Renal cortex interstitium (tissue), 11 donors: ENCODE measurements around the gene PERM1. TPM values are rescaled to one million over a fixed set of nuclear protein-coding genes. Genes with fewer than 3 reads are reported as not detected.
"Not testable (repeated sequence)": the region's sequence is repeated elsewhere in the genome, so short reads cannot be mapped to it uniquely, and the experiment has no call there.

Experiments
- DNase-seq, 11 donors: peaks; one replicate each; pipeline ENCODE4 v3.0.0-alpha.2; 2013; ENCODE audit warnings: low read depth in 9 of 11, low spot score in 4 of 11; ENCODE audit errors: extremely low read depth in 1 of 11
- polyA plus RNA-seq, 3 donors: library from polyadenylated mRNA; unstranded; fragments of 120-200 nt; gene quantifications; one replicate each; pipeline ENCODE4 v1.2.1, GENCODE V29; 2013; ENCODE audit not compliant: insufficient read length in 3 of 3

Gene PERM1
- polyA plus RNA-seq, 3 donors: 0.13 to 0.14 TPM; not detected in 1

DNA sequence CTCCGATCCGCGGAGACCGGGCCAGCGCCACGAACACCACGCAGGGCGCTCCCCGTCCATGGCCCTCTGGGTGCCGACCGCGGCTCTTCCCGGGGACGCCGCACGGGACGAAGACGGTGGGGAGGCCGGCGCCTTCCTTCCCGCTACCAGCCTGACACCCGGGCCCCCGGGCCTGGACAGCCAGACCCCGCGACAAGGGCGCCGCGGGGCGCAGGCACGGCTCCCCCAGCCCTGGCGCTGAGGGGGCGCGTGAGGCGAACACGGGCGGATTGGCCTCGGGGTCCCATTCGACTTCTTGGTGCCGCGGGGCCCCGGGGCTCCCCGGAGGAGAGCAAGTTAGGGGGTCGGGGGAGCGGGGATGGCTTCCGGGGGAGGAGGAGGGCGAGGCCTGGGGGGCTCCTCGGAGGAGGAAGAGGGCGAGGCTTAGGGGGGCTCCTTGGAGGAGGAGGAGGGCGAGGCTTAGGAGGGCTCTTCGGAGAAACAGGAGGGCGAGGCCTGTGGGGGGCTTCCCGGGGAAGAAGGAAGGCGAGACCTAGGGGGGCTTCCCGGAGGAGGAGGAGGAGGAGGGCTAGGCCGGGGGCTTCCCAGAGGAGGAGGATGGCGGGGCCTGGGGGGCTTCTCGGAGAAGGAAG is 22.0 kb downstream of the PERM1 start:
- no peak for DNase-seq

GRCh38 chr1:958823-959730 is 22.8 kb downstream of the PERM1 start, which contains the start of gene NOC2L:
TSS of gene NOC2L (minus strand) at chr1:959256. CDS start at chr1:959240, 16 bp downstream.
- peak in 8 of 11 donors; percentile 73 to 88 (median 86) for DNase-seq

GRCh38 chr1:956636-957035 is 25.3 kb downstream of the PERM1 start:
- no peak for DNase-seq

GRCh38 chr1:955474-955873 is 26.4 kb downstream of the PERM1 start:
- DNase-seq: no peak

- DNase-seq: no peak
Measured at GRCh38 chr1:954927-955326, 27.0 kb downstream of the PERM1 start.

DNA sequence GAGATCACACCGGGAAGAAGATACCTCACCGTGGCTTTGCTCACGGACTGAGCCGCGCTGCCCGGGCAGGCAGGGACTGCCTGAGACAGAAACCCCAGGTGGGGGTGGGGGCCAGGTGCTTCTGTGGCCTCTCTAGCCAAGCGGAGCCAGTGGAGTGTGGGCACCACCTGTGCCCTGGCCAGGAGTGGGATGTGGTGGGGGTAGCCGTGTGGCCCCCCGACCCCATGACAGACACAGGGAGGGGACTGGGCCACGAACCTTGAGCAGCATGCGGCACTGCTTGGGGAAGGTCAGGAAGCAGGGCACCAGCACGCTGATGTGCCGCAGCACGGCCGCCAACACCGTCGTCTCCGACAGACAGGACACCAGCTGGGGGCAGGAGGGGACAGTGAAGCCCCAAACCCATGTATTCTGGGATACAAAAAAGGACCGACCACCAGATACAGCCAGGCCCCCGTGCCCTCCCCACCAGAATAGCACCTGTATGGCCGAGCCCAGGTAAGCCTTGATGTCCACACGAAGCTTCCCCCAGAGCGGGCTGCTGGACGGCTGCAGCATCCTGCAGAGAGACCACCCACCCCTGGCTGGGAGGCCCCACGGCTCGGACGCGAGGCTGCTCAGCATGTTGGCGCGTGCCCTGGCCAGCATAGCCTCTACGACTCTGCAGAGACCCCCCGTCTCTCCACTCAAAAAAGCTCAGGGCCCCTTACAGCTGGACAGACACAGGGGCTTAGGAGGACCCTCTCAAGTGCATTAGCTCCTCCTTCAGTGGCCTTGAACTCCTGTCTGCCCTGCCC is 28.2 kb downstream of the PERM1 start:
- DNase-seq: no peak

GRCh38 chr1:952603-953002 is 29.3 kb downstream of the PERM1 start:
- no peak for DNase-seq

- no peak for DNase-seq
Measured at GRCh38 chr1:952201-952600, 29.7 kb downstream of the PERM1 start.

GRCh38 chr1:951364-951763 is 30.5 kb downstream of the PERM1 start:
- DNase-seq: no peak

DNA sequence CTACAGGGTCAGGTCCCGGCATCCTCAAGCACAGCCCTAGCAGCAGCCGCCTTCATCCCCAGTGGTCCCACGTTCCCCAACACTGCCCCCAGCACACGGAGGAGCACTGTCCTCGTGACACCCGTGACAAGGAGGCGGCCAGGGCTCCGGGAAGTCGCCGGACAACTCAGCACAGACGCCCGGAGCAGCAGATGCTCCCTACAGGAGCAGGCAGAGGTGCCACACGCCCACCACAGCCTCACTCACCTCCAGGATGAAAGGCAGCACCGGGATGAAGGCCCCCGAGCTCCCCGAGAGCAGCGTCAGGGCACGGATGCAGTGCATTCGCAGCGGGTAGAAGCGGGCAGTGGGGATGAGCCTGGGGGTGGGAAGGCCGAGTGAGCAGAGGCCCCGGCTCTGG is 31.0 kb downstream of the PERM1 start:
- DNase-seq: no peak

- no peak for DNase-seq
Measured at GRCh38 chr1:950268-950667, 31.6 kb downstream of the PERM1 start.

- no peak for DNase-seq
Measured at GRCh38 chr1:947958-948357, 33.9 kb downstream of the PERM1 start.

DNA sequence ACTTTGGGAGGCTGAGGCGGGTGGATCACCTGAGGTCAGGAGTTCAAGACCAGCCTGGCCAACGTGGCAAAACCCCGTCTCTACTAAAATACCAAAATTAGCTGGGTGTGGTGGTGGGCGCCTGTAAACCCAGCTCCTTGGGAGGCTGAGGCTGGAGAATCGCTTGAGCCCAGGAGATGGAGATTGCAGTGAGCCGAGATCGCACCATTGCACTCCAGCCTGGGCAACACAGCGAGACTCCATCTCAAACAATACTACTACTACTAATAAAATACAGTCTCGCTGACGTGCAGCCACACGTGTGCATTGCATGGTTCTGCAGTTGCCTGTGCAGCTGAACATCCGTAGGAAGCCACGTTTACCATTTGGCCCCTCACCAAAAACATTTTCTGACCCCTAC is 35.1 kb downstream of the PERM1 start:
- not testable (repeated sequence) for DNase-seq

GRCh38 chr1:945688-946556 is 36.0 kb downstream of the PERM1 start:
- no peak for DNase-seq

DNA sequence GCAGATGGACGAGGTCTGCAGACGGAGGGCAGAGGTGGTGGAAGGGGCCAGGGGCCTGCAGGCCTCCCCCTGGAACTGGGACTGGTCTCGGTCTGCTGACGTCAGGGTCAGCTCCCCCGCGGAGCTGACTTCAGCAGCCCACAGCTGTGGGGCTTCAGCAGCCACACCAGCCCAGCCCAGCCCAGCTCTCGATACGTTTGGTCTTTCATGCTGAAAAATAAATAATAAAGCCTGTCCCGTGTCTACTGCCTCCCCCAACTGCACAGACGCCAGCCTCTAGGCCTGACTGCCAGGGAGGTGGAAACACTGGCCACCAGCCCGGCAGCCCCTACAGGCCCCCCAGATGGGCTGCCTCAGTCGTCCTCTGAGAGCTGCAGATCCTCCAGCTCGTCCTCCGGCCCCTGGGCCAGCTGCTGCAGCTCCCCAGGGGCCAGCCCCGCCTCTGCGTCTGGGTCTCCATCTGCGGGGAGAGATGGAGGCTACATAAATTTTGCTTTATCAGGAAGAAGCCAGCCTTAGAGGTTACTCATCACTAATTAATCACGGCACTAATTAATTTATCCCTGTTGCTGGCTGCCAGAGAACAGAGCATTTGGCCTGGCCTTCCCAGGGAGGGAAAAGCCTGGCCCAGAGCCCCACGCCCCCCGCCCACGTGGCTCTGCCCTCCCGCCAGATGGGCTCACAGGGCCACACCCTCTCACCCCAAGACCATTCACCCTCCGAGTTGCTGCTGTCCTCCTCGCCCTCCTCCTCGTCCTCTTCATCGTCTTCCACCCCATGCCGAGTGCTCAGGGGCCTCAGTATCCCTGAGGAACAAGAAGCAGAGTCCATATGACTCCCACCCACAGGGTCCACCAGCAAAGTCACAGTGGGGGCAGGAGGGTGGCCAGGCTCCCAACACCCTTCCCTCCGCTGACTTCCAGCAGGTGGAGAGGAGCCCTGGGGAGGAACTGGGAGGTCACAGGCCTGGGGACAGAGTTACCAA is 37.3 kb downstream of the PERM1 start:
- DNase-seq: peak in 8 of 11 donors; percentile 82 to 92 (median 86)

DNA sequence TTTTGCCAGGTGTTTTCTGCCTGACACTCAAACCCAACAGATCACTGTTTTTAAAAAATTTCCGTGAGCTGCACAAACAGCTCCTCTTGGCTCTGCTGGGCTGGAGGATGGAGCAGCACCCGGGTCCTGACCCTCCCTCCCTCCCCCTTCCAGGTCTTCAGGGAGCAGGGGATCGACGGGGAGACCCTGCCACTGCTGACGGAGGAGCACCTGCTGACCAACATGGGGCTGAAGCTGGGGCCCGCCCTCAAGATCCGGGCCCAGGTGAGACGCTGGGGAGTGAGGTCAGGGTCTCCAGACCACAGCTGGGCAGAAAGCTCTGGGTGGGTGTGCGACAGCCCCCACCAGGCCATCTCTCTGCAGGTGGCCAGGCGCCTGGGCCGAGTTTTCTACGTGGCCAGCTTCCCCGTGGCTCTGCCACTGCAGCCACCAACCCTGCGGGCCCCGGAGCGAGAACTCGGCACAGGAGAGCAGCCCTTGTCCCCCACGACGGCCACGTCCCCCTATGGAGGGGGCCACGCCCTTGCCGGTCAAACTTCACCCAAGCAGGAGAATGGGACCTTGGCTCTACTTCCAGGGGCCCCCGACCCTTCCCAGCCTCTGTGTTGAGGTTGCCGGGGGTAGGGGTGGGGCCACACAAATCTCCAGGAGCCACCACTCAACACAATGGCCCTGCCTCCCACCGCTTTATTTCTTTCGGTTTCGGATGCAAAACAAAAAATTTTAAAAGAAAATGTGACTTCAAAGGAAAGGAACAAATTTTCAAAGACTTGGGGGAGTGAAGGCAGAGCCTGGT is 38.1 kb downstream of the PERM1 start:
- no peak for DNase-seq
